Measurements from ENCODE around the gene PLXDC1. TPM values are rescaled to one million over a fixed set of nuclear protein-coding genes. Genes with fewer than 3 reads are reported as not detected.
"Not testable (repeated sequence)": the region's sequence is repeated elsewhere in the genome, so short reads cannot be mapped to it uniquely, and the experiment has no call there.

The PLXDC1 gene
- total and polyA plus RNA-seq, 10 donors: 2.9 to 11.2 (median 4.5) TPM

GRCh38 chr17:39126436-39126835 is 25.0 kb downstream of the PLXDC1 start:
- H3K36me3 ChIP-seq: no peaks in the 10 kb centered on the region
- intact Hi-C loops (cut with DNase I; ENCODE audit: low total_unique reads): no loop called here
- no peak overlapping the region for H3K27ac ChIP-seq
- H3K9me3 ChIP-seq: no peaks in the 10 kb centered on the region
- H3K4me3 ChIP-seq: no peak overlapping the region
- H3K27me3 ChIP-seq (replicated peaks in 1 of 7): no peaks in the 10 kb centered on the region
- H3K4me1 ChIP-seq: peaks cover 0 to 7% (median 0%) of the 10 kb centered on the region in 6 donors
- WGBS, 5 donors: 74 to 86% (median 76%) methylated on average over 6 of the region's 6 CpGs
- no peak for TF ChIP-seq CTCF (IDR thresholded peaks at IDR 0.05 in 8 of 11, conservative IDR thresholded peaks at IDR 0.05 in 3 of 11)
- DNase-seq: no peak

DNA sequence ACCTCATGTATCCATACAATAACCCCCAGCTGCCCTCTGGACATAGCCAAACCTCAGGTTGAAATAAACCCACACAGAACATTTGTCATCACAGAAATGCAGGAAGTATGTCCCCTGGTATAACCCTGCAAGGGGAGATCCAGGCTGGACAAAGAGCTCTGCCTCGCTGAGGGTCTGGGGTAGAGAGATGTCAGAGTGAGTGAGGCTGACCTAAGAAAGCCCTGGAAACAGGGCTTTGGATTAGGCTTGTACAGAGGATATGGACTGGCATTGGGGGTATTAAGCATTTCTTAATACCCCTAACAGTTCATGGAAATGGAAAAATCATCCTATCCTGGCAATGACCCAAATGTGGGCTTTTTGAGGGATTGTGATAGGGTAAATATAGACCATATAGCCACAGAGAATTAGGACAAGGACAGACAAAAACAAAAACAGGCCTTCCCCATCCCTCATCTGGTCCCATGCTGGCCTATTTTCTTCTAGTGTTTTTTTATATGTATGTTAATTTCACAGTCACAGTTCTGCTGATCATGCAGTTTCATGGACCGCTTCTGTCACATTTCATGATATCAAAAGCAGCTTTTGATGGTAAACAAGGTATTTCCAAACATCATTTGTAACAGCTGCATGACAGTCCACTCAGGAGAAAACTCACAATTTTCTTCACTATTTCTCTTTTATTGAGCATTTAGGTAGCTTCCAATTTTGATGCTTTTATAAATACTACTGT is 26.1 kb downstream of the PLXDC1 start:
- no peaks in the 10 kb centered on the region for H3K9me3 ChIP-seq
- intact Hi-C loops (cut with DNase I; ENCODE audit: low total_unique reads): no loop called here
- no peak overlapping the region for H3K27ac ChIP-seq
- DNase-seq: no peak
- no peak for TF ChIP-seq POLR2A (IDR thresholded peaks at IDR 0.05)
- TF ChIP-seq POLR2AphosphoS5 (IDR thresholded peaks at IDR 0.05): no peak
- no peak for TF ChIP-seq CTCF (IDR thresholded peaks at IDR 0.05 in 8 of 11, conservative IDR thresholded peaks at IDR 0.05 in 3 of 11)
- H3K36me3 ChIP-seq: no peaks in the 10 kb centered on the region
- 83 to 94% (median 91%) methylated on average over 2 of the region's 2 CpGs for WGBS, 5 donors
- H3K4me1 ChIP-seq: peaks cover 0 to 7% (median 0%) of the 10 kb centered on the region in 6 donors
- no peaks in the 10 kb centered on the region for H3K27me3 ChIP-seq (replicated peaks in 1 of 7)
- no peak overlapping the region for H3K4me3 ChIP-seq

DNA sequence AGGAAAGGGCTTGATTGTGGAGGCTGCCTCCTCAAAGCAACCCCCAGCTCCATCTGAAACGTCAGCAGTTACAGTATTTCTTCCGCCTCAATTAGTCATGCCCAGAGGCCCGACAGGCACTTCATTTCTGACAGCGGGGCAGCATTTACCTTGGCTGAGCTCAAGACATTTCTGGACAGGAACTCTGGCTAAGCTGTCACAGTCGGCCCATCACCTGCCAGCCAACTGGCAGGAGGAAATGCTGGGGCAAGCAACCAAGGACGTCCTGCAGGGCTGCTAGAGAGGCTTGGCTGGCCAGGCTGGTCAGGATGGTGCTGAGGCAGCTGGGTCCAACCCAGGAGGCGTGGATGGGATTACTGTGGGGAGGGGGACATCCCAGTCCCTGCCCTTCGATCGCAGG is 27.8 kb downstream of the PLXDC1 start:
- Histone ChIP-seq H3K27ac (no peak overlapping the region), H3K27me3 (replicated peaks in 1 of 7) (no peaks in the 10 kb centered on the region), H3K9me3 (no peaks in the 10 kb centered on the region), H3K36me3 (no peaks in the 10 kb centered on the region), H3K4me3 (no peak overlapping the region), H3K4me1 (peaks cover 0 to 15% (median 11%) of the 10 kb centered on the region in 6 donors)
- intact Hi-C loops (cut with DNase I; ENCODE audit: low total_unique reads): no loop called here
- DNase-seq: no peak
- WGBS, 5 donors: 52 to 78% (median 71%) methylated on average over 8 to 9 of the region's 9 CpGs
- TF ChIP-seq POLR2A (IDR thresholded peaks at IDR 0.05): no peak
- TF ChIP-seq POLR2AphosphoS5 (IDR thresholded peaks at IDR 0.05): no peak
- no peak for TF ChIP-seq CTCF (IDR thresholded peaks at IDR 0.05 in 8 of 11, conservative IDR thresholded peaks at IDR 0.05 in 3 of 11)

- 67 to 84% (median 78%) methylated on average over 7 of the region's 7 CpGs for WGBS, 5 donors
- no peak for DNase-seq
- Histone ChIP-seq H3K27ac (no peak overlapping the region), H3K4me1 (peaks cover 0 to 20% (median 15%) of the 10 kb centered on the region in 6 donors), H3K27me3 (replicated peaks in 1 of 7) (no peaks in the 10 kb centered on the region), H3K36me3 (no peaks in the 10 kb centered on the region), H3K4me3 (no peak overlapping the region), H3K9me3 (no peaks in the 10 kb centered on the region)
- intact Hi-C loops (cut with DNase I; ENCODE audit: low total_unique reads): no loop called here
- no peak for TF ChIP-seq CTCF (IDR thresholded peaks at IDR 0.05 in 8 of 11, conservative IDR thresholded peaks at IDR 0.05 in 3 of 11)
- no peak for TF ChIP-seq POLR2AphosphoS5 (IDR thresholded peaks at IDR 0.05)
- TF ChIP-seq POLR2A (IDR thresholded peaks at IDR 0.05): no peak
These were observed 28.4 kb downstream of the PLXDC1 start for GRCh38 chr17:39122991-39123390.

DNA sequence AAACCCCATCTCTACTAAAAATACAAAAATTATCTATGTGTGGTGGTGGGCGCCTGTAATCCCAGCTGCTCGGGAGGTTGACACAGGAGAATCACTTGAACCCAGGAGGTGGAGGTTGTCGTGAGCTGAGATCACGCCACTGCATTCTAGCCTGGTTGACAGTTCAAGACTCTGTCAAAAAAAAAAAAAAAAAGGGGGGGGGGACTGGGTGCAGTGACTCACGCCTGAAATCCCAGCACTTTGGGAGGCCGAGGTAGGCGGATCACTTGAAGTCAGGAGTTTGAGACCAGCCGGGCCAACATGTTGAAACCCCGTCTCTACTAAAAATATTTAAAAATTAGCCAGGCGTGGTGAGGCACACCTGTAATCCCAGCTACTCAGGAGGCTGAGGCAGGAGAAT is 29.5 kb downstream of the PLXDC1 start:
- H3K27ac ChIP-seq; H3K27me3 ChIP-seq (replicated peaks in 1 of 7); H3K9me3 ChIP-seq; DNase-seq; H3K36me3 ChIP-seq; intact Hi-C loops (cut with DNase I; ENCODE audit: low total_unique reads); H3K4me3 ChIP-seq: not testable (repeated sequence)
- H3K4me1 ChIP-seq: peaks cover 0 to 26% (median 15%) of the 10 kb centered on the region in 6 donors
- 89 to 96% (median 94%) methylated on average over 10 of the region's 10 CpGs for WGBS, 5 donors
